HepG2 (cell line): ENCODE measurements around the gene RAD54L. TPM values are rescaled to one million over a fixed set of nuclear protein-coding genes. Genes with fewer than 3 reads are reported as not detected.
A peak's percentile ranks its signal among the peaks of the same experiment; 100 is the strongest.

Experiments used
- AGO1 ChIP-seq: fragments of 200-400 bp; formaldehyde crosslinking; IDR thresholded peaks from 2 replicates; pipeline ENCODE4 v1.6.1; 2017; ENCODE audit warnings: mild to moderate bottlenecking, low read depth, low read length, moderate library complexity; ENCODE audit not compliant: poor library complexity, severe bottlenecking
- AKAP8 ChIP-seq: sonication (generic); formaldehyde crosslinking; IDR thresholded peaks from 2 replicates; pipeline ENCODE4 v1.5.1; 2020; ENCODE audit warnings: mild to moderate bottlenecking, missing genetic modification reagents
- FIP1L1 ChIP-seq: fragments of 200-400 bp; formaldehyde crosslinking; IDR thresholded peaks from 2 replicates; pipeline ENCODE4 v1.6.1; 2018; ENCODE audit warnings: low read depth, mild to moderate bottlenecking, low read length, moderate library complexity, borderline replicate concordance; ENCODE audit not compliant: insufficient read depth
- HMG20B ChIP-seq: conservative IDR thresholded peaks from 2 replicates; pipeline ENCODE4 v1.6.1; 2016; ENCODE audit warnings: missing genetic modification reagents, missing compliant biosample characterization
- HNRNPH1 ChIP-seq: fragments of 200-400 bp; formaldehyde crosslinking; optimal IDR thresholded peaks from 2 replicates; pipeline ENCODE3; 2017; ENCODE audit warnings: mild to moderate bottlenecking, low read depth, low read length
- NR1H2 ChIP-seq: sonication (generic); formaldehyde crosslinking; IDR thresholded peaks from 2 replicates; pipeline ENCODE4 v1.8.1; 2022; ENCODE audit warnings: low read depth, missing genetic modification reagents, borderline replicate concordance
- RARG ChIP-seq: sonication (generic); formaldehyde crosslinking; IDR thresholded peaks from 2 replicates; pipeline ENCODE4 v1.4.0; 2020; ENCODE audit warnings: low read depth, mild to moderate bottlenecking, missing genetic modification reagents
- RBM39 ChIP-seq: fragments of 200-400 bp; formaldehyde crosslinking; IDR thresholded peaks from one replicate; pipeline ENCODE4 v1.6.1; 2018; ENCODE audit warnings: antibody characterized with exemption, mild to moderate bottlenecking, low read depth, low read length; ENCODE audit not compliant: poor library complexity, severe bottlenecking
- SOX13 ChIP-seq, 3 experiments: fragments of 450-650 bp in 1 of 3; sonication (generic) in 1 of 3; formaldehyde crosslinking in 1 of 3; IDR thresholded peaks in 2 of 3; conservative IDR thresholded peaks in 1 of 3; 2 replicates each; pipeline versions ENCODE4 v1.5.0 to v1.6.1; 2016 to 2020; ENCODE audit warnings: antibody characterized with exemption in 1 of 3, mild to moderate bottlenecking in 1 of 3, missing compliant biosample characterization in 1 of 3, missing genetic modification reagents in 1 of 3, moderate library complexity in 1 of 3
- SP5 ChIP-seq: IDR thresholded peaks from 2 replicates; pipeline ENCODE4 v1.6.1; 2016; ENCODE audit warnings: low read depth, borderline replicate concordance
- SSRP1 ChIP-seq: IDR thresholded peaks from 2 replicates; pipeline ENCODE4 v1.6.1; 2016; ENCODE audit warnings: control low read depth
- TAF1 ChIP-seq: sonication (generic); formaldehyde crosslinking; IDR thresholded peaks from 2 replicates; pipeline ENCODE4 v1.4.0; 2020; ENCODE audit warnings: missing genetic modification reagents
- TBL1XR1 ChIP-seq: fragments of 150-350 bp; IDR thresholded peaks from 2 replicates; pipeline ENCODE4 v1.6.1; 2014; ENCODE audit warnings: borderline replicate concordance, low read length; ENCODE audit not compliant: partially characterized antibody
- TGIF2 ChIP-seq: IDR thresholded peaks from 2 replicates; pipeline ENCODE4 v1.6.1; 2016; ENCODE audit warnings: control low read depth, missing compliant biosample characterization
- ZFYVE20 ChIP-seq: sonication (generic); formaldehyde crosslinking; IDR thresholded peaks from 2 replicates; pipeline ENCODE4 v1.8.0; 2023; ENCODE audit warnings: low read depth, mild to moderate bottlenecking, moderate library complexity, missing genetic modification reagents, borderline replicate concordance
- ZNF24 ChIP-seq: fragments of 450-650 bp; IDR thresholded peaks from 2 replicates; pipeline ENCODE4 v1.6.1; 2017; ENCODE audit warnings: antibody characterized with exemption, mild to moderate bottlenecking
- ZNF33A ChIP-seq: sonication (generic); formaldehyde crosslinking; IDR thresholded peaks from 2 replicates; pipeline ENCODE4 v1.5.1; 2020; ENCODE audit warnings: missing genetic modification reagents, mild to moderate bottlenecking, moderate library complexity, borderline replicate concordance
- ZNF572 ChIP-seq: sonication (generic); formaldehyde crosslinking; IDR thresholded peaks from 2 replicates; pipeline ENCODE4 v1.5.1; 2020; ENCODE audit warnings: mild to moderate bottlenecking, missing genetic modification reagents
- polyA plus RNA-seq, 8 experiments: library from polyadenylated mRNA; depleted of rRNA in 3 of 8; stranded (reverse) in 7 of 8; unstranded in 1 of 8; fragments of >200 nt; fragmentation: Illumina TruSeq in 4 of 8; extraction: Trizol in 4 of 8; gene quantifications; 2 replicates each; pipeline versions ENCODE4 v1.2.1 to v1.2.3, GENCODE V29; 2011 to 2016; ENCODE audit warnings: low read depth in 4 of 8, missing spikeins in 1 of 8, mixed read lengths in 1 of 8; ENCODE audit not compliant: insufficient read depth in 1 of 8
- total RNA-seq, 5 experiments: library from RNA; depleted of rRNA; stranded (reverse); fragments of >200 nt; fragmentation: Illumina TruSeq; extraction: Trizol; gene quantifications; 2 replicates each; pipeline ENCODE4 v1.2.3, GENCODE V29; 2016; ENCODE audit warnings: low read depth in 1 of 5
- TF ChIP-seq, protein P1 (sequence below): IDR thresholded peaks from 2 replicates; pipeline ENCODE4 v1.6.1; 2016; ENCODE audit warnings: low read depth, borderline replicate concordance
- TF ChIP-seq, protein P2 (sequence below): sonication (generic); formaldehyde crosslinking; IDR thresholded peaks from 2 replicates; pipeline ENCODE4 v1.8.1; 2023; ENCODE audit warnings: mild to moderate bottlenecking, missing genetic modification reagents
- TF ChIP-seq, protein P3 (sequence below): sonication (generic); formaldehyde crosslinking; IDR thresholded peaks from 2 replicates; pipeline ENCODE4 v1.5.0; 2020; ENCODE audit warnings: missing genetic modification reagents, mild to moderate bottlenecking, borderline replicate concordance
- TF ChIP-seq, protein P4 (sequence below): sonication (generic); formaldehyde crosslinking; IDR thresholded peaks from 2 replicates; pipeline ENCODE4 v1.5.1; 2020; ENCODE audit warnings: missing genetic modification reagents, mild to moderate bottlenecking, borderline replicate concordance
- TF ChIP-seq, protein P5 (sequence below): conservative IDR thresholded peaks from 2 replicates; pipeline ENCODE4 v1.6.1; 2018; ENCODE audit warnings: missing genetic modification reagents

Gene RAD54L
- total and polyA plus RNA-seq, 2 of the 13 experiments (the other 11 are each of a cell fraction or from before 2014, with no cell fraction given): 10.2 to 30.0 TPM

DNA sequence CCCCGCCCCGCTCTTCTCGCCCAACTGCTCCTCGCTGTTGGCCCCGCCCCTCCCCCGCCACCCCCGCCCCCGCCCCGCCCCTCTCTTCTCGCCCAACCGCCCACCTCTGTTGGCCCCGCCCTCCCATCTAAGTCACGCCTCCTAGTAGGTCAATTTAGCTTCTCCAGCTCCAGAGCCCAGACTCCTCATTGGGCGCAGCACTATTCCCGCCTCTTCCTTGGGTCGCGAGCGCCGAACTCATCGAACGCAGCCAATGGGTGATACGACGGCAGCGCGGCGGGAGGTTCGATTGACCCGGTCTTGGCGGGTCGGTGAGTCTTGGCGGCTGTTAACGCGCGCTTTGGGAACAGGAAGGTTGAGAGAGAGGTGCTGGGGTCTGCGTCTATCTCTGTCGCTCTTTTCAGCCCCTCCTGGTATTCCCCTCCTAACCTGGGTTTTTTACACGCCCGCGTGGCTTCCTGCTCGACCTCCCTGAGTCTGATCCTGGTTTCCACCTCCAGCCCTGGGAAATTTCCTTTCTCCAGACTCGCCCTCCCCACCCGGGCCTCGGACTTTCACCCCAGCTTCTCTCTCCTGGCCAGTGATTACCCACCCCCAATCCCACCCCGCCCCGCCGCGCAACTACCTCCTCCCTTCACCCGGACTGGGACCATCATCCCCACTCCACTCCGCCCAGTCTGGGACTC, at the start of gene RAD54L (continued):
- TF ChIP-seq ZNF24 (no peak), FIP1L1 (no peak), SP5 (CRISPR knock-in tag) (peak; percentile 49; the same call in 1 of the 2 replicates), SSRP1 (CRISPR knock-in tag) (no peak), NR1H2 (CRISPR knock-in tag) (no peak), ZFYVE20 (0 out of 2 replicates have a peak, but pooled peaks have one; percentile 63), TAF1 (CRISPR knock-in tag) (peak; percentile 65), RARG (no peak), ZNF33A (no peak), HNRNPH1 (no peak), AKAP8 (no peak), RBM39 (peak; percentile 42), AGO1 (no peak), HMG20B (no peak), ZNF572 (CRISPR knock-in tag) (0 out of 2 replicates have a peak, but pooled peaks have one; percentile 58), SOX13 (IDR thresholded peaks at IDR 0.05) (no peak), SOX13 (CRISPR knock-in tag; conservative IDR thresholded peaks at IDR 0.05 in 1 of 2, IDR thresholded peaks at IDR 0.05 in 1 of 2) (no peak), TGIF2 (peak; percentile 98), TBL1XR1 (no peak)
- TF ChIP-seq, protein P1, sequence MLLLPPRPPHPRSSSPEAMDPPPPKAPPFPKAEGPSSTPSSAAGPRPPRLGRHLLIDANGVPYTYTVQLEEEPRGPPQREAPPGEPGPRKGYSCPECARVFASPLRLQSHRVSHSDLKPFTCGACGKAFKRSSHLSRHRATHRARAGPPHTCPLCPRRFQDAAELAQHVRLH (CRISPR knock-in tag): no peak; the same call in 1 of the 2 replicates
- TF ChIP-seq, protein P2, sequence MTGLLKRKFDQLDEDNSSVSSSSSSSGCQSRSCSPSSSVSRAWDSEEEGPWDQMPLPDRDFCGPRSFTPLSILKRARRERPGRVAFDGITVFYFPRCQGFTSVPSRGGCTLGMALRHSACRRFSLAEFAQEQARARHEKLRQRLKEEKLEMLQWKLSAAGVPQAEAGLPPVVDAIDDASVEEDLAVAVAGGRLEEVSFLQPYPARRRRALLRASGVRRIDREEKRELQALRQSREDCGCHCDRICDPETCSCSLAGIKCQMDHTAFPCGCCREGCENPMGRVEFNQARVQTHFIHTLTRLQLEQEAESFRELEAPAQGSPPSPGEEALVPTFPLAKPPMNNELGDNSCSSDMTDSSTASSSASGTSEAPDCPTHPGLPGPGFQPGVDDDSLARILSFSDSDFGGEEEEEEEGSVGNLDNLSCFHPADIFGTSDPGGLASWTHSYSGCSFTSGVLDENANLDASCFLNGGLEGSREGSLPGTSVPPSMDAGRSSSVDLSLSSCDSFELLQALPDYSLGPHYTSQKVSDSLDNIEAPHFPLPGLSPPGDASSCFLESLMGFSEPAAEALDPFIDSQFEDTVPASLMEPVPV (CRISPR knock-in tag): peak; percentile 86; the same call in 1 of the 2 replicates
- TF ChIP-seq, protein P3, sequence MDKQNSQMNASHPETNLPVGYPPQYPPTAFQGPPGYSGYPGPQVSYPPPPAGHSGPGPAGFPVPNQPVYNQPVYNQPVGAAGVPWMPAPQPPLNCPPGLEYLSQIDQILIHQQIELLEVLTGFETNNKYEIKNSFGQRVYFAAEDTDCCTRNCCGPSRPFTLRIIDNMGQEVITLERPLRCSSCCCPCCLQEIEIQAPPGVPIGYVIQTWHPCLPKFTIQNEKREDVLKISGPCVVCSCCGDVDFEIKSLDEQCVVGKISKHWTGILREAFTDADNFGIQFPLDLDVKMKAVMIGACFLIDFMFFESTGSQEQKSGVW (CRISPR knock-in tag): no peak
- TF ChIP-seq, protein P4, sequence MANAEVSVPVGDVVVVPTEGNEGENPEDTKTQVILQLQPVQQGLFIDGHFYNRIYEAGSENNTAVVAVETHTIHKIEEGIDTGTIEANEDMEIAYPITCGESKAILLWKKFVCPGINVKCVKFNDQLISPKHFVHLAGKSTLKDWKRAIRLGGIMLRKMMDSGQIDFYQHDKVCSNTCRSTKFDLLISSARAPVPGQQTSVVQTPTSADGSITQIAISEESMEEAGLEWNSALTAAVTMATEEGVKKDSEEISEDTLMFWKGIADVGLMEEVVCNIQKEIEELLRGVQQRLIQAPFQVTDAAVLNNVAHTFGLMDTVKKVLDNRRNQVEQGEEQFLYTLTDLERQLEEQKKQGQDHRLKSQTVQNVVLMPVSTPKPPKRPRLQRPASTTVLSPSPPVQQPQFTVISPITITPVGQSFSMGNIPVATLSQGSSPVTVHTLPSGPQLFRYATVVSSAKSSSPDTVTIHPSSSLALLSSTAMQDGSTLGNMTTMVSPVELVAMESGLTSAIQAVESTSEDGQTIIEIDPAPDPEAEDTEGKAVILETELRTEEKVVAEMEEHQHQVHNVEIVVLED (CRISPR knock-in tag): peak; percentile 69
- TF ChIP-seq, protein P5, sequence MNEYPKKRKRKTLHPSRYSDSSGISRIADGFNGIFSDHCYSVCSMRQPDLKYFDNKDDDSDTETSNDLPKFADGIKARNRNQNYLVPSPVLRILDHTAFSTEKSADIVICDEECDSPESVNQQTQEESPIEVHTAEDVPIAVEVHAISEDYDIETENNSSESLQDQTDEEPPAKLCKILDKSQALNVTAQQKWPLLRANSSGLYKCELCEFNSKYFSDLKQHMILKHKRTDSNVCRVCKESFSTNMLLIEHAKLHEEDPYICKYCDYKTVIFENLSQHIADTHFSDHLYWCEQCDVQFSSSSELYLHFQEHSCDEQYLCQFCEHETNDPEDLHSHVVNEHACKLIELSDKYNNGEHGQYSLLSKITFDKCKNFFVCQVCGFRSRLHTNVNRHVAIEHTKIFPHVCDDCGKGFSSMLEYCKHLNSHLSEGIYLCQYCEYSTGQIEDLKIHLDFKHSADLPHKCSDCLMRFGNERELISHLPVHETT (CRISPR knock-in tag): peak; percentile 51; the same call in 1 of the 2 replicates
